ENCODE data around the gene DDI2.

DDI2 gene

GRCh38 chr1:15703562-15703961 is 86.3 kb downstream of the DDI2 start (continued):
- no peak for TF ChIP-seq BCL6B (tag by site-specific recombination; IDR thresholded peaks at IDR 0.05)
- TF ChIP-seq ZFHX2 (tag by site-specific recombination; conservative IDR thresholded peaks at IDR 0.05) = peak; percentile 71
- no peak for TF ChIP-seq ZNF645 (tag by site-specific recombination; IDR thresholded peaks at IDR 0.05)
- TF ChIP-seq ZBTB8A (tag by site-specific recombination; IDR thresholded peaks at IDR 0.05) = no peak
- TF ChIP-seq EGR2 (tag by site-specific recombination; IDR thresholded peaks at IDR 0.05; ENCODE audit: low read depth) = peak; percentile 57
- TF ChIP-seq ZNF660 (tag by site-specific recombination; IDR thresholded peaks at IDR 0.05) = no peak

- Histone ChIP-seq H3K36me3 (ENCODE audit: control insufficient read depth in 2 of 2, insufficient read depth in 1 of 2, low read length in 2 of 2) (peaks cover 0 to 14% of the 10 kb centered on the region in 2 experiments; a peak in 2 of 3 replicates), H3K4me3 (ENCODE audit: low read depth, low read length) (no peak overlapping the region), H3K4me1 (ENCODE audit: control insufficient read depth, insufficient read depth, low read length) (no peaks in the 10 kb centered on the region), H3K9me3 (ENCODE audit: control insufficient read depth, insufficient read depth, low read depth, low read length) (no peaks in the 10 kb centered on the region), H3K27ac (ENCODE audit: extremely low read depth, low read depth, low read length) (no peak overlapping the region)
- POLR2A ChIA-PET = no interaction called here
- CTCF ChIA-PET = no interaction called here
- no peak for TF ChIP-seq ZNF561 (tag by site-specific recombination; IDR thresholded peaks at IDR 0.05; ENCODE audit: borderline replicate concordance)
- no peak for TF ChIP-seq PBX3 (CRISPR knock-in tag; IDR thresholded peaks at IDR 0.05)
- TF ChIP-seq ZNF792 (tag by site-specific recombination; IDR thresholded peaks at IDR 0.05) = no peak
- TF ChIP-seq ZNF394 (tag by site-specific recombination; IDR thresholded peaks at IDR 0.05; ENCODE audit: borderline replicate concordance) = no peak
- TF ChIP-seq ZFHX2 (tag by site-specific recombination; conservative IDR thresholded peaks at IDR 0.05) = 0 out of 2 replicates have a peak, but pooled peaks have one; percentile 11
- TF ChIP-seq ZBTB1 (tag by site-specific recombination; IDR thresholded peaks at IDR 0.05) = no peak
- no peak for TF ChIP-seq OSR2 (tag by site-specific recombination; IDR thresholded peaks at IDR 0.05)
- no peak for TF ChIP-seq YY2 (tag by site-specific recombination; IDR thresholded peaks at IDR 0.05)
- TF ChIP-seq CTCF (tag by site-specific recombination; IDR thresholded peaks at IDR 0.05) = no peak
- TF ChIP-seq IKZF3 (tag by site-specific recombination; IDR thresholded peaks at IDR 0.05) = no peak
- TF ChIP-seq ZNF184 (tag by site-specific recombination; IDR thresholded peaks at IDR 0.05) = no peak
- no peak for TF ChIP-seq ZNF221 (tag by site-specific recombination; IDR thresholded peaks at IDR 0.05; ENCODE audit: borderline replicate concordance)
- TF ChIP-seq ZBTB17 (tag by site-specific recombination; IDR thresholded peaks at IDR 0.05) = no peak
- TF ChIP-seq EGR2 (tag by site-specific recombination; IDR thresholded peaks at IDR 0.05; ENCODE audit: low read depth) = 0 out of 2 replicates have a peak, but pooled peaks have one; percentile 26
- TF ChIP-seq ZNF26 (tag by site-specific recombination; IDR thresholded peaks at IDR 0.05) = no peak
Observed at GRCh38 chr1:15704526-15705183, 87.4 kb downstream of the DDI2 start.
